SU-DHL-6 (cell line): ENCODE measurements around the gene MTMR12.

Experiments
- H2AFZ ChIP-seq: fragments of 200-600 bp; sonication (generic); 2 replicates; pipeline ENCODE4 v1.6.1; 2014; ENCODE audit warnings: low read depth, mild to moderate bottlenecking, moderate library complexity, mixed read lengths, antibody characterized with exemption, low read length; ENCODE audit not compliant: severe bottlenecking
- H3F3A ChIP-seq: fragments of 200-600 bp; shearing (Covaris generic); 2 replicates; pipeline ENCODE4 v1.6.0; 2016; ENCODE audit warnings: antibody characterized with exemption, mild to moderate bottlenecking; ENCODE audit not compliant: insufficient read depth
- H3K27ac ChIP-seq: fragments of 200-600 bp; sonication (generic); 2 replicates; pipeline ENCODE4 v1.5.1; 2016; ENCODE audit warnings: low read depth, mild to moderate bottlenecking, low read length, moderate library complexity, mixed read lengths
- H3K27me3 ChIP-seq: fragments of 200-600 bp; sonication (generic), shearing (Covaris generic); 2 replicates; pipeline ENCODE4 v1.6.0; 2014; ENCODE audit warnings: mild to moderate bottlenecking, low read length
- H3K36me3 ChIP-seq: fragments of 200-600 bp; sonication (generic); 2 replicates; pipeline ENCODE4 v1.6.1; 2014; ENCODE audit warnings: mild to moderate bottlenecking, low read length, mixed read lengths
- H3K4me2 ChIP-seq: fragments of 300-600, 200-600 bp; shearing (Covaris generic), sonication (generic); 2 replicates; pipeline ENCODE4 v1.6.0; 2014; ENCODE audit warnings: low read length, low read depth, mild to moderate bottlenecking; ENCODE audit not compliant: poor library complexity, severe bottlenecking
- H3K4me3 ChIP-seq: fragments of 200-600 bp; sonication (generic); 2 replicates; pipeline ENCODE4 v1.5.1; 2014; ENCODE audit warnings: antibody characterized with exemption, low read length, mild to moderate bottlenecking, mixed read lengths; ENCODE audit not compliant: insufficient read depth, poor library complexity, severe bottlenecking
- H3K79me2 ChIP-seq: fragments of 200-600 bp; sonication (generic); 2 replicates; pipeline ENCODE4 v1.6.1; 2014; ENCODE audit warnings: mild to moderate bottlenecking, low read length, moderate library complexity; ENCODE audit not compliant: insufficient read depth
- H3K9ac ChIP-seq: fragments of 200-600 bp; sonication (generic); 2 replicates; pipeline ENCODE4 v1.7.0; 2014; ENCODE audit warnings: mild to moderate bottlenecking, low read length
- H3K9me2 ChIP-seq: fragments of 200-600 bp; sonication (generic); replicated peaks from 2 replicates; pipeline ENCODE4 v1.6.1; 2014; ENCODE audit warnings: low read length; ENCODE audit not compliant: insufficient read depth
- H3K9me3 ChIP-seq: fragments of 200-600 bp; sonication (generic); 2 replicates; pipeline ENCODE4 v1.6.1; 2014; ENCODE audit warnings: low read length, mixed read lengths; ENCODE audit not compliant: insufficient read depth
- H4K20me1 ChIP-seq: fragments of 200-600 bp; sonication (generic); 2 replicates; pipeline ENCODE4 v1.6.1; 2014; ENCODE audit warnings: low read depth, mild to moderate bottlenecking, antibody characterized with exemption, low read length, moderate library complexity, mixed read lengths
- EZH2phosphoT487 ChIP-seq: fragments of 200-600 bp; sonication (generic), shearing (Covaris generic); conservative IDR thresholded peaks from 2 replicates; pipeline ENCODE4 v1.6.1; 2018; ENCODE audit warnings: mild to moderate bottlenecking, antibody characterized with exemption, low read length, moderate library complexity, mixed read lengths
- TF ChIP-seq, protein P1 (sequence below): fragments of 200-600 bp; sonication (generic); IDR thresholded peaks from one replicate; pipeline ENCODE4 v1.5.1; 2017; ENCODE audit warnings: antibody characterized with exemption, mild to moderate bottlenecking, low read length, moderate library complexity; ENCODE audit not compliant: insufficient read depth, poor library complexity, severe bottlenecking

MTMR12 gene

DNA sequence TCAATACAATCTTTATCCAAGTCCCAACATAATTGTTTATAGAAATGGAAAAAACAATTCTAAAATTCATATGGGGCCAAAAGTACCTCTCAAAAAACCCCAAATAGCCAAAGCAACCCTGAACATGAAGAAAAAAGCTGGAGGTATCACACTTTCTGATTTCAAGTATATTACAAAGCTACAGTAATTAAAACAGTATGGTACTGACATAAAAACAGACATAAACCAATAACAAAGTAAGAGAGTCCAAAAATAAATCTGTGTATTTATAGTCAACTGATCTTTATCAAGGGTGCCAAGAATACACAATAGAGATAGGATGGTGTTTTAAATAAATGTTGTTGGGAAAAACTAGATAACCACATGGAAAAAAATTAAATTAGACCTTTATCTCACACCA, 125.1 kb downstream of the MTMR12 start:
- no peaks in the 10 kb centered on the region for H4K20me1 ChIP-seq
- no peaks in the 10 kb centered on the region for H3F3A ChIP-seq
- H3K79me2 ChIP-seq: no peaks in the 10 kb centered on the region
- no peak overlapping the region for H3K4me2 ChIP-seq
- peaks cover 7% of the 10 kb centered on the region; the same call in 1 of the 2 replicates for H3K9me3 ChIP-seq
- H2AFZ ChIP-seq: no peak overlapping the region
- no peak overlapping the region for H3K27ac ChIP-seq
- no peak overlapping the region for H3K9ac ChIP-seq
- H3K27me3 ChIP-seq: no peaks in the 10 kb centered on the region
- 0 out of 2 replicates have a peak, but pooled peaks cover 2% of the 10 kb centered on the region for H3K36me3 ChIP-seq
- TF ChIP-seq, protein P1, sequence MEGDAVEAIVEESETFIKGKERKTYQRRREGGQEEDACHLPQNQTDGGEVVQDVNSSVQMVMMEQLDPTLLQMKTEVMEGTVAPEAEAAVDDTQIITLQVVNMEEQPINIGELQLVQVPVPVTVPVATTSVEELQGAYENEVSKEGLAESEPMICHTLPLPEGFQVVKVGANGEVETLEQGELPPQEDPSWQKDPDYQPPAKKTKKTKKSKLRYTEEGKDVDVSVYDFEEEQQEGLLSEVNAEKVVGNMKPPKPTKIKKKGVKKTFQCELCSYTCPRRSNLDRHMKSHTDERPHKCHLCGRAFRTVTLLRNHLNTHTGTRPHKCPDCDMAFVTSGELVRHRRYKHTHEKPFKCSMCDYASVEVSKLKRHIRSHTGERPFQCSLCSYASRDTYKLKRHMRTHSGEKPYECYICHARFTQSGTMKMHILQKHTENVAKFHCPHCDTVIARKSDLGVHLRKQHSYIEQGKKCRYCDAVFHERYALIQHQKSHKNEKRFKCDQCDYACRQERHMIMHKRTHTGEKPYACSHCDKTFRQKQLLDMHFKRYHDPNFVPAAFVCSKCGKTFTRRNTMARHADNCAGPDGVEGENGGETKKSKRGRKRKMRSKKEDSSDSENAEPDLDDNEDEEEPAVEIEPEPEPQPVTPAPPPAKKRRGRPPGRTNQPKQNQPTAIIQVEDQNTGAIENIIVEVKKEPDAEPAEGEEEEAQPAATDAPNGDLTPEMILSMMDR: no peak
- TF ChIP-seq EZH2phosphoT487: no peak
- no peaks in the 10 kb centered on the region for H3K9me2 ChIP-seq
- H3K4me3 ChIP-seq: no peak overlapping the region

DNA sequence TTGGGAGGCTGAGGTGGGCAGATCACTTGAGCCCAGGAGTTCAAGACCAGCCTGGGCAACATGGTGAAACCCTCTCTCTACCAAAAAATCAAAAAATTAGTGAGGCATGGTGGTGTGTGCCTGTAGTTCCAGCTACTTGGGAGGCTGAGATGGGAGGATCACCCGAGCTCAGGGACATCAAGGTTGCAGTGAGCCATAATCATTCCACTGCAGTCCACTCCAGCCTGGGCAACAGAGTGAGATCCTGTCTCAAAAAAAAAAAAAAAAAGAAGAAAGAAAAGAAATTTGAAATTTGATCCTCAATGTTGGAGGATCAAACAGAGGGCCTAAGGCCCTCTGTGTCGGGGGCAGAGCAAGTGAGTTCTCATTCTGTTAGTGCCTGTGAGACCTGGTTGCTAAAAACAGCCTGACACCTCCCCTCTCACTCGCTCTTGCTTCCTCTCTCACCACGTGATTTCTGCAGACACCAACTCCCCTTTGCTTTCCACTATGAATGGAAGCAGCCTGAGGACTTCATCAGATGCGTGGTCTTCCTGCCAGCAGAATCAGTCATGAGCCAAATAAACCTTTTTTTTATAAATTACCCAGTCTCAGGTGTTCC, 130.2 kb downstream of the MTMR12 start:
- TF ChIP-seq, protein P1: no peak
- no peak overlapping the region for H3K9ac ChIP-seq
- no peaks in the 10 kb centered on the region for H3K27me3 ChIP-seq
- H3K9me2 ChIP-seq: no peaks in the 10 kb centered on the region
- H3K27ac ChIP-seq: no peak overlapping the region
- H3F3A ChIP-seq: no peaks in the 10 kb centered on the region
- H3K4me3 ChIP-seq: no peak overlapping the region
- no peak overlapping the region for H3K4me2 ChIP-seq
- H4K20me1 ChIP-seq: no peaks in the 10 kb centered on the region
- H3K36me3 ChIP-seq: 0 out of 2 replicates have a peak, but pooled peaks cover 1% of the 10 kb centered on the region
- no peaks in the 10 kb centered on the region for H3K79me2 ChIP-seq
- peaks cover 3% of the 10 kb centered on the region; the same call in 1 of the 2 replicates for H3K9me3 ChIP-seq
- H2AFZ ChIP-seq: no peak overlapping the region
